H1 (cell line): ENCODE data around the gene F5. TPM values are rescaled to one million over a fixed set of nuclear protein-coding genes. Genes with fewer than 3 reads are reported as not detected.

Source experiments
- CTCF ChIA-PET: fragments of 300-600 bp; sonication (Branson Sonifier 250); formaldehyde crosslinking; loops from one replicate; lab custom pipeline; 2021; ENCODE audit not compliant: partially characterized antibody; lab: Charles Lee
- POLR2A ChIA-PET: fragments of 300-600 bp; sonication (Branson Sonifier 250); formaldehyde crosslinking; loops from one replicate; lab custom pipeline; 2021; ENCODE audit warnings: inconsistent platforms; ENCODE audit not compliant: partially characterized antibody; lab: Charles Lee
- DNase-seq, 2 experiments: peaks; one replicate each; pipeline versions ENCODE4 v3.0.0 to v3.0.0-alpha.2; 2010 to 2022; ENCODE audit warnings: low spot score in 2 of 2, low read depth in 1 of 2, mixed read lengths in 1 of 2
- FAIRE-seq: peaks from 2 replicates; lab custom pipeline; 2011; peaks lifted over from hg19 to GRCh38; lab: Jason Lieb, UNC
- H2AFZ ChIP-seq: 2 replicates; pipeline ENCODE4 v1.8.1; 2012; ENCODE audit warnings: low read length, inconsistent platforms
- H2AK5ac ChIP-seq: 2 replicates; pipeline ENCODE4 v1.6.1; 2013; ENCODE audit warnings: low read depth, low read length
- H2BK120ac ChIP-seq: replicated peaks from 2 replicates; pipeline ENCODE3; 2013; ENCODE audit warnings: low read depth, low read length, inconsistent platforms
- H2BK12ac ChIP-seq: 2 replicates; pipeline ENCODE4 v1.6.1; 2013; ENCODE audit warnings: low read depth, low read length
- H2BK15ac ChIP-seq: 2 replicates; pipeline ENCODE4 v1.6.1; 2013; ENCODE audit warnings: low read length
- H2BK20ac ChIP-seq: 2 replicates; pipeline ENCODE4 v1.6.1; 2013; ENCODE audit warnings: low read length
- H2BK5ac ChIP-seq: 2 replicates; pipeline ENCODE4 v1.6.1; 2013; ENCODE audit warnings: low read depth, low read length
- H3K14ac ChIP-seq: 2 replicates; pipeline ENCODE4 v1.6.1; 2013; ENCODE audit warnings: inconsistent platforms; ENCODE audit not compliant: insufficient read length
- H3K18ac ChIP-seq: 2 replicates; pipeline ENCODE4 v1.6.1; 2013; ENCODE audit warnings: low read length; ENCODE audit errors: extremely low read depth
- H3K23ac ChIP-seq: 2 replicates; pipeline ENCODE4 v1.6.1; 2013; ENCODE audit warnings: inconsistent platforms; ENCODE audit not compliant: insufficient read length
- H3K23me2 ChIP-seq: 2 replicates; pipeline ENCODE4 v1.6.1; 2013; ENCODE audit warnings: low read depth, low read length
- H3K27ac ChIP-seq: 2 replicates; pipeline ENCODE4 v1.6.1; 2011; ENCODE audit warnings: low read depth, low read length, inconsistent platforms
- H3K27me3 ChIP-seq, 4 experiments: replicated peaks in 1 of 4; 1 replicate in 1 of 4; 2 replicates in 3 of 4; pipeline versions ENCODE4 v1.6.1 to v1.8.1; 2011 to 2013; ENCODE audit warnings: low read length in 3 of 4, mild to moderate bottlenecking in 3 of 4, inconsistent platforms in 2 of 4, mixed read lengths in 2 of 4, moderate library complexity in 1 of 4; ENCODE audit not compliant: control insufficient read depth in 3 of 4, insufficient read depth in 3 of 4; ENCODE audit errors: extremely low read depth in 1 of 4
- H3K36me3 ChIP-seq, 4 experiments: 2 replicates each; pipeline versions ENCODE4 v1.6.1 to v1.8.1; 2011 to 2013; ENCODE audit warnings: mild to moderate bottlenecking in 4 of 4, low read length in 3 of 4, moderate library complexity in 2 of 4, control low read depth in 1 of 4, inconsistent platforms in 1 of 4; ENCODE audit not compliant: insufficient read depth in 4 of 4, control insufficient read depth in 2 of 4
- H3K4ac ChIP-seq: replicated peaks from 2 replicates; pipeline ENCODE3; 2013; ENCODE audit warnings: low read length, low read depth, mixed read lengths, inconsistent platforms; ENCODE audit not compliant: insufficient read length
- H3K4me1 ChIP-seq, 4 experiments: replicated peaks in 1 of 4; 1 replicate in 1 of 4; 2 replicates in 3 of 4; pipeline versions ENCODE4 v1.6.1 to v1.8.1; 2011 to 2013; ENCODE audit warnings: low read length in 3 of 4, inconsistent platforms in 2 of 4, mixed read lengths in 1 of 4; ENCODE audit not compliant: insufficient read depth in 4 of 4, control insufficient read depth in 3 of 4
- H3K4me2 ChIP-seq, 2 experiments: 2 replicates each; pipeline versions ENCODE4 v1.6.1 to v1.8.1; 2011 to 2013; ENCODE audit warnings: low read depth in 2 of 2, low read length in 2 of 2, control low read depth in 1 of 2, inconsistent platforms in 1 of 2, mild to moderate bottlenecking in 1 of 2; ENCODE audit not compliant: insufficient read depth in 1 of 2
- H3K4me3 ChIP-seq, 4 experiments: fragments of 200-600, 300-600 bp in 1 of 4; sonication (generic), shearing (Covaris generic), sonication (Bioruptor Twin) in 1 of 4; 2 replicates each; pipeline versions ENCODE4 v1.5.1 to v1.8.1; 2011 to 2016; ENCODE audit warnings: low read length in 4 of 4, low read depth in 3 of 4, control low read depth in 2 of 4, inconsistent platforms in 2 of 4, mild to moderate bottlenecking in 2 of 4, mixed read lengths in 1 of 4, moderate library complexity in 1 of 4; ENCODE audit not compliant: insufficient read depth in 2 of 4; ENCODE audit errors: extremely low read depth in 1 of 4
- H3K56ac ChIP-seq: replicated peaks from 2 replicates; pipeline ENCODE3; 2013; ENCODE audit warnings: low read depth, mild to moderate bottlenecking, mixed read lengths, low read length, inconsistent platforms; ENCODE audit not compliant: insufficient read length
- H3K79me1 ChIP-seq: 2 replicates; pipeline ENCODE4 v1.6.1; 2013; ENCODE audit warnings: low read depth, low read length, control low read depth
- H3K79me2 ChIP-seq, 2 experiments: 2 replicates each; pipeline versions ENCODE4 v1.6.1 to v1.8.1; 2012 to 2013; ENCODE audit warnings: low read length in 2 of 2, mild to moderate bottlenecking in 2 of 2, inconsistent platforms in 1 of 2; ENCODE audit not compliant: insufficient read depth in 2 of 2, control insufficient read depth in 1 of 2
- H3K9ac ChIP-seq, 4 experiments: replicated peaks in 1 of 4; 1 replicate in 1 of 4; 2 replicates in 3 of 4; pipeline versions ENCODE4 v1.6.1 to v1.8.1; 2011 to 2013; ENCODE audit warnings: low read depth in 3 of 4, low read length in 3 of 4, control low read depth in 2 of 4, mild to moderate bottlenecking in 2 of 4, moderate library complexity in 2 of 4, inconsistent platforms in 1 of 4; ENCODE audit errors: extremely low read depth in 1 of 4
- H3K9me3 ChIP-seq, 2 experiments: 2 replicates each; pipeline versions ENCODE4 v1.6.1 to v1.8.1; 2012 to 2013; ENCODE audit warnings: mild to moderate bottlenecking in 2 of 2, moderate library complexity in 2 of 2, control low read depth in 1 of 2, inconsistent platforms in 1 of 2, low read depth in 1 of 2, low read length in 1 of 2, mixed read lengths in 1 of 2; ENCODE audit not compliant: insufficient read depth in 2 of 2
- H4K20me1 ChIP-seq, 2 experiments: replicated peaks in 1 of 2; 2 replicates each; pipeline versions ENCODE3 to v1.8.1; 2011 to 2013; ENCODE audit warnings: inconsistent platforms in 2 of 2, low read length in 2 of 2, mild to moderate bottlenecking in 1 of 2; ENCODE audit not compliant: insufficient read depth in 2 of 2, control insufficient read depth in 1 of 2
- H4K5ac ChIP-seq: 2 replicates; pipeline ENCODE4 v1.6.1; 2013; ENCODE audit warnings: low read length, low read depth, mixed read lengths, inconsistent platforms; ENCODE audit not compliant: insufficient read length
- H4K8ac ChIP-seq: 2 replicates; pipeline ENCODE4 v1.8.0; 2013; ENCODE audit warnings: mild to moderate bottlenecking, moderate library complexity, low read length, inconsistent platforms; ENCODE audit not compliant: insufficient read depth; ENCODE audit errors: extremely low read depth
- H4K91ac ChIP-seq: replicated peaks from 2 replicates; pipeline ENCODE3; 2013; ENCODE audit warnings: low read length, mixed read lengths, inconsistent platforms; ENCODE audit not compliant: insufficient read length
- CBX8 ChIP-seq: fragments of 300-800, 300-1000 bp; sonication (generic); IDR thresholded peaks from 2 replicates; pipeline ENCODE4 v1.7.1; 2016; ENCODE audit warnings: low read depth, low read length, borderline replicate concordance
- EGR1 ChIP-seq: IDR thresholded peaks from 2 replicates; pipeline ENCODE4 v1.6.1; 2011; ENCODE audit warnings: low read depth, low read length, borderline replicate concordance
- KDM1A ChIP-seq: fragments of 200-600, 300-600 bp; sonication (generic); IDR thresholded peaks from 2 replicates; pipeline ENCODE4 v1.7.1; 2016; ENCODE audit warnings: mild to moderate bottlenecking, low read length, borderline replicate concordance
- KDM5A ChIP-seq: fragments of 200-600 bp; IDR thresholded peaks from 2 replicates; pipeline ENCODE4 v1.7.1; 2012; ENCODE audit warnings: mild to moderate bottlenecking, low read length, inconsistent platforms, mixed read lengths
- MAFK ChIP-seq: IDR thresholded peaks from 2 replicates; pipeline ENCODE4 v1.6.1; 2012; ENCODE audit warnings: low read depth, mild to moderate bottlenecking, improper control_type of control experiment, low read length
- NANOG ChIP-seq: IDR thresholded peaks from 2 replicates; pipeline ENCODE4 v1.6.1; 2011; ENCODE audit warnings: low read length, low read depth, mild to moderate bottlenecking, inconsistent platforms; ENCODE audit not compliant: insufficient read depth, poor library complexity, severe bottlenecking
- NRF1 ChIP-seq: IDR thresholded peaks from 2 replicates; pipeline ENCODE4 v1.6.1; 2011; ENCODE audit warnings: mild to moderate bottlenecking, low read depth, low read length, improper control_type of control experiment
- POU5F1 ChIP-seq: IDR thresholded peaks from 2 replicates; pipeline ENCODE4 v1.6.1; 2011; ENCODE audit warnings: low read depth, mild to moderate bottlenecking, low read length, moderate library complexity
- TAF1 ChIP-seq: IDR thresholded peaks from 2 replicates; pipeline ENCODE4 v1.6.1; 2011; ENCODE audit warnings: mild to moderate bottlenecking, low read depth, low read length
- TBP ChIP-seq: IDR thresholded peaks from 2 replicates; pipeline ENCODE4 v1.6.1; 2011; ENCODE audit warnings: low read depth, low read length, improper control_type of control experiment
- TCF12 ChIP-seq: IDR thresholded peaks from 2 replicates; pipeline ENCODE4 v1.6.1; 2011; ENCODE audit warnings: low read depth, mild to moderate bottlenecking, low read length
- ZNF274 ChIP-seq: IDR thresholded peaks from 2 replicates; pipeline ENCODE4 v1.7.0; 2012; ENCODE audit warnings: low read length, borderline replicate concordance; ENCODE audit errors: extremely low read depth
- WGBS, 2 experiments: shearing (Covaris generic) in 1 of 2; methylation state at CpG; one replicate each; pipeline versions ENCODE4 v1.1.6 to v1.1.7; 2013 to 2015; ENCODE audit warnings: low lambda C conversion rate in 2 of 2, mixed read lengths in 2 of 2, inconsistent platforms in 1 of 2, low coverage in 1 of 2, missing lambda C conversion rate in 1 of 2; ENCODE audit not compliant: insufficient replicate concordance in 2 of 2, insufficient coverage in 1 of 2, insufficient read length in 1 of 2; ENCODE audit errors: extremely low coverage in 1 of 2, missing lambda C conversion rate in 1 of 2; 5-methylcytosine and 5-hydroxymethylcytosine counted together
- polyA plus RNA-seq, 7 experiments: library from polyadenylated mRNA; depleted of rRNA in 3 of 7; stranded (reverse) in 5 of 7; unstranded in 2 of 7; fragments of >200 nt in 5 of 7; fragments of 200-250 nt in 2 of 7; gene quantifications; 1 replicate in 5 of 7; 2 replicates in 1 of 7; 4 replicates in 1 of 7; pipeline versions ENCODE4 v1.2.1 to v1.2.3, GENCODE V29; 2011 to 2013; ENCODE audit warnings: missing spikeins in 2 of 7, mixed read lengths in 2 of 7
- total RNA-seq: library from RNA; stranded (reverse); fragmentation: NEBNext Ultra II Directional; extraction: Animal tissue kit (Norgen Biotek cat#: 25700); gene quantifications from 2 replicates; pipeline ENCODE4 v1.2.1, GENCODE V29; 2021
- TF ChIP-seq, protein P1 (sequence below): IDR thresholded peaks from 2 replicates; pipeline ENCODE4 v1.6.1; 2012; ENCODE audit warnings: low read length, inconsistent platforms

Gene F5
- total and polyA plus RNA-seq, 2 of the 8 experiments (the other 6 are each of a cell fraction or from before 2014, with no cell fraction given) = 0.04 to 0.06 TPM

DNA sequence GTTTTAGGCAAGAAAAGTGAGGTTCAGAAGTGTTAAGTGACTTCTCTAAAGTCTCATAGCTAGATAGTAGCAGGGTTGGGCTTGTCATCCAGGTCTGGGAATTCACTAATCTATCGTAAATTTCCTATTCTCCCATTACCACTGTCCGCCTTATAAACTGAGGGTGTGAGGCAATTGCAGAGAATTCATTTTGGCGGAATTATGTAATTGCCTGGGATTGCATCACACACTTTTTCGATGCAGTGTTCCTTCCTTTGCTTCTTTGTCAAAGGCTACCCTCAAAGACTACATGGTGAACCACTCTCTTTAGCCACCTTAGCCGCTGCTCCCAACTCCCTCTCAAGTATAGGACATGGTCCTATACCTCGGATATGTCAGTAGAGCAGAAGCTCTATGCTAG, 24.6 kb upstream of the F5 start:
- Histone ChIP-seq H3K9ac (no peak overlapping the region), H2AK5ac (no peak overlapping the region), H3K23me2 (no peaks in the 10 kb centered on the region), H3K27ac (no peak overlapping the region), H2BK20ac (no peak overlapping the region), H3K9me3 (no peaks in the 10 kb centered on the region), H3K79me2 (no peaks in the 10 kb centered on the region), H2AFZ (no peak overlapping the region), H4K20me1 (no peaks in the 10 kb centered on the region), H3K4me3 (no peak overlapping the region), H4K5ac (no peak overlapping the region), H3K18ac (no peak overlapping the region), H2BK15ac (no peak overlapping the region), H3K56ac (no peak overlapping the region), H2BK12ac (no peak overlapping the region), H3K14ac (no peak overlapping the region), H3K4me1 (no peaks in the 10 kb centered on the region), H3K4ac (no peak overlapping the region), H2BK5ac (no peak overlapping the region), H3K36me3 (no peaks in the 10 kb centered on the region), H3K27me3 (no peaks in the 10 kb centered on the region), H4K8ac (no peak overlapping the region), H4K91ac (no peak overlapping the region), H3K79me1 (no peaks in the 10 kb centered on the region), H2BK120ac (no peak overlapping the region), H3K4me2 (no peak overlapping the region), H3K23ac (no peak overlapping the region)
- FAIRE-seq (no peak), DNase-seq (no peak)
- TF ChIP-seq, protein P1, sequence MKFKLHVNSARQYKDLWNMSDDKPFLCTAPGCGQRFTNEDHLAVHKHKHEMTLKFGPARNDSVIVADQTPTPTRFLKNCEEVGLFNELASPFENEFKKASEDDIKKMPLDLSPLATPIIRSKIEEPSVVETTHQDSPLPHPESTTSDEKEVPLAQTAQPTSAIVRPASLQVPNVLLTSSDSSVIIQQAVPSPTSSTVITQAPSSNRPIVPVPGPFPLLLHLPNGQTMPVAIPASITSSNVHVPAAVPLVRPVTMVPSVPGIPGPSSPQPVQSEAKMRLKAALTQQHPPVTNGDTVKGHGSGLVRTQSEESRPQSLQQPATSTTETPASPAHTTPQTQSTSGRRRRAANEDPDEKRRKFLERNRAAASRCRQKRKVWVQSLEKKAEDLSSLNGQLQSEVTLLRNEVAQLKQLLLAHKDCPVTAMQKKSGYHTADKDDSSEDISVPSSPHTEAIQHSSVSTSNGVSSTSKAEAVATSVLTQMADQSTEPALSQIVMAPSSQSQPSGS = no peak
- TF ChIP-seq KDM5A (no peak), MAFK (no peak), NANOG (no peak), ZNF274 (no peak), TAF1 (no peak), NRF1 (no peak), CBX8 (no peak), TBP (no peak), EGR1 (no peak), POU5F1 (no peak), KDM1A (no peak), TCF12 (no peak)
- ChIA-PET CTCF (interaction anchor here (0.6 to 3.0 kb wide), 5 partner anchors 10 to 1578 kb away, joined by 3 to 22 read pairs (median 3); no protein-coding TSS in a partner anchor), POLR2A (no interaction called here)
- 82% methylated on average over 6 of the region's 6 CpGs; no CpG with 5 or more reads in 1 of the 2 experiments for WGBS, 2 experiments
